ENCODE measurements around the gene RABL6. TPM values are rescaled to one million over a fixed set of nuclear protein-coding genes. Genes with fewer than 3 reads are reported as not detected.
A peak's percentile ranks its signal among the peaks of the same experiment; 100 is the strongest.
"Not testable (repeated sequence)": the region's sequence is repeated elsewhere in the genome, so short reads cannot be mapped to it uniquely, and the experiment has no call there.

The RABL6 gene
- total and polyA plus RNA-seq, 8 donors: 49.5 to 80.8 (median 62.3) TPM

GRCh38 chr9:136843801-136844740, 36.3 kb downstream of the RABL6 start:
- ATAC-seq; H3K4me3 ChIP-seq; intact Hi-C loops (cut with DNase I); H3K9me3 ChIP-seq; H3K27ac ChIP-seq; DNase-seq: not testable (repeated sequence)
- peaks cover 0 to 20% of the 10 kb centered on the region in 2 donors for H3K36me3 ChIP-seq
- H3K27me3 ChIP-seq: peaks cover 33 to 61% of the 10 kb centered on the region in 2 donors
- peaks cover 25 to 62% of the 10 kb centered on the region in 2 donors for H3K4me1 ChIP-seq
- peak; percentile 58 to 74 for TF ChIP-seq CTCF (IDR thresholded peaks at IDR 0.05)

GRCh38 chr9:136844761-136845464, 37.2 kb downstream of the RABL6 start:
- peaks cover 29 to 67% of the 10 kb centered on the region in 2 donors for H3K4me1 ChIP-seq
- intact Hi-C loops (cut with DNase I): no loop called here

GRCh38 chr9:136845465-136846260, 37.9 kb downstream of the RABL6 start:
- H3K27ac ChIP-seq: no peak overlapping the region
- H3K27me3 ChIP-seq: peaks cover 33 to 61% of the 10 kb centered on the region in 2 donors
- peaks cover 0 to 11% of the 10 kb centered on the region in 2 donors for H3K36me3 ChIP-seq
- H3K4me3 ChIP-seq: no peak overlapping the region
- DNase-seq (no peak), ATAC-seq (no peak)
- no peak for TF ChIP-seq CTCF (IDR thresholded peaks at IDR 0.05)
- intact Hi-C loops (cut with DNase I): no loop called here
- H3K9me3 ChIP-seq: no peaks in the 10 kb centered on the region
- peaks cover 37 to 74% of the 10 kb centered on the region in 2 donors for H3K4me1 ChIP-seq

More at GRCh38 chr9:136844761-136845464, 37.2 kb downstream of the RABL6 start:
- TF ChIP-seq CTCF (IDR thresholded peaks at IDR 0.05): no peak
- Histone ChIP-seq H3K4me3 (no peak overlapping the region), H3K9me3 (no peaks in the 10 kb centered on the region), H3K27ac (no peak overlapping the region), H3K27me3 (peaks cover 33 to 61% of the 10 kb centered on the region in 2 donors), H3K36me3 (peaks cover 0 to 12% of the 10 kb centered on the region in 2 donors)
- DNase-seq (no peak), ATAC-seq (no peak)

GRCh38 chr9:136846376-136847087, 38.8 kb downstream of the RABL6 start:
- Histone ChIP-seq H3K27ac (no peak overlapping the region), H3K4me1 (peaks cover 34 to 75% of the 10 kb centered on the region in 2 donors), H3K36me3 (peaks cover 0 to 15% of the 10 kb centered on the region in 2 donors), H3K27me3 (peaks cover 33 to 61% of the 10 kb centered on the region in 2 donors), H3K4me3 (peak overlapping the region in 1 of 2 donors; percentile 77), H3K9me3 (no peaks in the 10 kb centered on the region)
- ATAC-seq (no peak), DNase-seq (no peak)
- TF ChIP-seq CTCF (IDR thresholded peaks at IDR 0.05): no peak
- intact Hi-C loops (cut with DNase I): no loop called here
